Measurements from ENCODE around the gene SRMS. TPM values are rescaled to one million over a fixed set of nuclear protein-coding genes. Genes with fewer than 3 reads are reported as not detected.

SRMS gene
- total RNA-seq, 4 donors from 2014 or later, result not detected

DNA sequence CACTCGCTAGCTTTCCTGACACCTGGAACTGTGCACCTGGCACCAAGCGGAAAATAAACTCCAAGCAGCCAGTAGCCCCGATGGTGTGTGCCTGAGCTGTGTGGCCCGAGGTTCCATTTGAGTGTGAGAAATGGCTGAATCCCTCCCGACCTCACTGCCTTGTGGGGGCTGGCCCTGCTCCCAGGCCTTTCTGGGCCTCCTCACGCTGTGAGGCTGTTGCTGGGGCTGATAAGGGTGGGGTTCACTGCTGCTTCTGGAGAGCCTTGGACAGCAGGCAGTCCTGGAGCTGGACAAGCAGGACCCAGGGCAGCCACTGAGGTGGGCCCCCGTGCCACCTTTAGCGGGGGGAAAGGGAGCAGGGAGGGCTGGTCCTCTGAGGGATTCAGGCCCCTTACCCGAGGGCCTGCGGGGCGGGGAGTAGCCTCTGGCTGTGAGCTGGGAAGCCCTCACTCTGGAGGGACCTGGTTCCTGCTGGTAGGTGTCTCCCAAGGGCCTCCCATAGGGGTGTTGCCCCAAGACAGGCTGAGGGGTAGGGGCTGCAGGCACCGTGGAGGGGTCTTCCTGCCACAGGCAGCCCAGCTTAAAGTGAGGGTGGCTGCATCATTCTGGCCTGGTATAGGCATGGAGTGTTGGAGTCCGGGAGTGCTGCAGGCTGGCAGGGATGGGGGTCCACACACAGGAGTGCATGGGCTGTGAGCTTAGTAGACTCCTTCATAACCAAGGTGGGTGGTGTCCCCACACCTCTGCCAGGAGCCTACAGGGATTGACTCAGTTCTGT is 25.3 kb downstream of the SRMS start:
- H3K4me1 ChIP-seq, result peaks cover 0 to 41% (median 20%) of the 10 kb centered on the region in 3 donors
- no peaks in the 10 kb centered on the region for H3K27me3 ChIP-seq
- no peak for ATAC-seq
- peak overlapping the region in 2 of 4 donors; percentile 97 to 98 for H3K27ac ChIP-seq
- peaks cover 0 to 4% (median 0%) of the 10 kb centered on the region in 3 donors for H3K9me3 ChIP-seq
- no peak for TF ChIP-seq EP300 (IDR thresholded peaks at IDR 0.05)
- TF ChIP-seq, protein P1, sequence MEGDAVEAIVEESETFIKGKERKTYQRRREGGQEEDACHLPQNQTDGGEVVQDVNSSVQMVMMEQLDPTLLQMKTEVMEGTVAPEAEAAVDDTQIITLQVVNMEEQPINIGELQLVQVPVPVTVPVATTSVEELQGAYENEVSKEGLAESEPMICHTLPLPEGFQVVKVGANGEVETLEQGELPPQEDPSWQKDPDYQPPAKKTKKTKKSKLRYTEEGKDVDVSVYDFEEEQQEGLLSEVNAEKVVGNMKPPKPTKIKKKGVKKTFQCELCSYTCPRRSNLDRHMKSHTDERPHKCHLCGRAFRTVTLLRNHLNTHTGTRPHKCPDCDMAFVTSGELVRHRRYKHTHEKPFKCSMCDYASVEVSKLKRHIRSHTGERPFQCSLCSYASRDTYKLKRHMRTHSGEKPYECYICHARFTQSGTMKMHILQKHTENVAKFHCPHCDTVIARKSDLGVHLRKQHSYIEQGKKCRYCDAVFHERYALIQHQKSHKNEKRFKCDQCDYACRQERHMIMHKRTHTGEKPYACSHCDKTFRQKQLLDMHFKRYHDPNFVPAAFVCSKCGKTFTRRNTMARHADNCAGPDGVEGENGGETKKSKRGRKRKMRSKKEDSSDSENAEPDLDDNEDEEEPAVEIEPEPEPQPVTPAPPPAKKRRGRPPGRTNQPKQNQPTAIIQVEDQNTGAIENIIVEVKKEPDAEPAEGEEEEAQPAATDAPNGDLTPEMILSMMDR (IDR thresholded peaks at IDR 0.05), result no peak
- no peak for TF ChIP-seq POLR2A (IDR thresholded peaks at IDR 0.05)
- no peak for TF ChIP-seq POLR2AphosphoS5 (IDR thresholded peaks at IDR 0.05)
- H3K36me3 ChIP-seq, result peaks cover 0 to 23% of the 10 kb centered on the region in 2 donors
- 80 to 100% methylated on average over 1 of the region's 13 CpGs for WGBS, 2 donors (ENCODE audit: low coverage in 1 of 2)
- H3K4me3 ChIP-seq, result peak overlapping the region in 1 of 2 donors; percentile 99

DNA sequence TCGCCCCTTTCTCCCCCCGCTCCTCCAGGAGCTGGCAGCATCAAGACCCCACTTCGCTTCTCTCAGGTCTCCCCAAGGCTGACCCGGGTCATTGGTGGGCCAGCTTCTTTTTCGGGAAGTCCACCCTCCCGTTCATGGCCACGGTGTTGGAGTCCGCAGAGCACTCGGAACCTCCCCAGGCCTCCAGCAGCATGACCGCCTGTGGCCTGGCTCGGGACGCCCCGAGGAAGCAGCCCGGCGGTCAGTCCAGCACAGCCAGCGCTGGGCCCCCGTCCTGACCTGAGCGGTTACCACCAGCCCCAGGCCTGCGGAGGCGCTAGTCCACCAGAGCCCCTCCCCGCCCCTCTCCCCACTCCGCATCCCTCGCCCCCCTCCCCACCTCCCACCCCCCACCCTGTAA is 25.9 kb downstream of the SRMS start:
- peak overlapping the region; percentile 62 to 99 for H3K4me3 ChIP-seq
- peaks cover 0 to 4% (median 0%) of the 10 kb centered on the region in 3 donors for H3K9me3 ChIP-seq
- no CpG with 5 or more reads among the region's 23 CpGs for WGBS, 2 donors (ENCODE audit: low coverage in 1 of 2)
- H3K27ac ChIP-seq, result peak overlapping the region in 3 of 4 donors; percentile 87 to 98 (median 97)
- H3K4me1 ChIP-seq, result peaks cover 0 to 41% (median 20%) of the 10 kb centered on the region in 3 donors
- ATAC-seq, result no peak
- no peak for TF ChIP-seq EP300 (IDR thresholded peaks at IDR 0.05)
- TF ChIP-seq POLR2A (IDR thresholded peaks at IDR 0.05), result no peak
- TF ChIP-seq, protein P1 (IDR thresholded peaks at IDR 0.05), result no peak
- TF ChIP-seq POLR2AphosphoS5 (IDR thresholded peaks at IDR 0.05), result no peak
- H3K27me3 ChIP-seq, result no peaks in the 10 kb centered on the region
- peaks cover 0 to 23% of the 10 kb centered on the region in 2 donors for H3K36me3 ChIP-seq

DNA sequence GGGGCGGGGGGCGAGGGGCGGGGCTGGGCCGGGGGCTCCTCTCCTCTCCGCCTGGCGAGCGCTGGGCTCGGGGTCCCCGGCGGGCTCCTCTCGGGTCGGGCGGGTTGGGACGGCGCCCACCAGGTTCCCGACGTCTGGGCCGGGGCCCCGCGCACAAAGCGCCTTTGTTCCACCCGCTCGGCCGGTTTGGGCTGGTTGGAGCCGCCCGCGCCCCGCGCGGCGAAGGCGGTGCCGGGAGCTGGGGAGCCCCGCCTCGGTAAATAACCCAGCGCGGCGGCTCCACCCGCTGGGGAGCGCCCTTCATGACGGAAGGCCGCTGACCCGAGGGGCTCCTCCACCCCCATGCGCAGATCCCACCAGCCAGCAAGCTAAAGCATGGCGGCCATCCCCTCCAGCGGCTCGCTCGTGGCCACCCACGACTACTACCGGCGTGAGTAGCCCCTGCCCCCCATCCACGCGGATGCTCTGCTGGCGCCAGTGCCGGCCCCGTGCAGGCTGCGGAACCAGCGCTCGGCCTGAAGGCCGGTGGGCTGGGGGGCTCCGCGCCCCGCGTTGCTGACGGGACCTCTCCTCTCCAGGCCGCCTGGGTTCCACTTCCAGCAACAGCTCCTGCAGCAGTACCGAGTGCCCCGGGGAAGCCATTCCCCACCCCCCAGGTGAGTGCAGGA is 26.5 kb downstream of the SRMS start:
- Histone ChIP-seq H3K27ac (peak overlapping the region; percentile 72 to 98 (median 92)), H3K4me1 (peaks cover 0 to 41% (median 20%) of the 10 kb centered on the region in 3 donors), H3K27me3 (no peaks in the 10 kb centered on the region), H3K9me3 (peaks cover 0 to 4% (median 0%) of the 10 kb centered on the region in 3 donors), H3K4me3 (peak overlapping the region; percentile 62 to 99), H3K36me3 (peaks cover 0 to 23% of the 10 kb centered on the region in 2 donors)
- TF ChIP-seq POLR2A (IDR thresholded peaks at IDR 0.05) (no peak), EP300 (IDR thresholded peaks at IDR 0.05) (no peak)
- TF ChIP-seq, protein P1 (IDR thresholded peaks at IDR 0.05), result peak in 2 of 4 experiments; percentile 20 to 30
- WGBS, 2 donors (ENCODE audit: low coverage in 1 of 2), result no CpG with 5 or more reads among the region's 68 CpGs
- peak; percentile 65 for ATAC-seq

DNA sequence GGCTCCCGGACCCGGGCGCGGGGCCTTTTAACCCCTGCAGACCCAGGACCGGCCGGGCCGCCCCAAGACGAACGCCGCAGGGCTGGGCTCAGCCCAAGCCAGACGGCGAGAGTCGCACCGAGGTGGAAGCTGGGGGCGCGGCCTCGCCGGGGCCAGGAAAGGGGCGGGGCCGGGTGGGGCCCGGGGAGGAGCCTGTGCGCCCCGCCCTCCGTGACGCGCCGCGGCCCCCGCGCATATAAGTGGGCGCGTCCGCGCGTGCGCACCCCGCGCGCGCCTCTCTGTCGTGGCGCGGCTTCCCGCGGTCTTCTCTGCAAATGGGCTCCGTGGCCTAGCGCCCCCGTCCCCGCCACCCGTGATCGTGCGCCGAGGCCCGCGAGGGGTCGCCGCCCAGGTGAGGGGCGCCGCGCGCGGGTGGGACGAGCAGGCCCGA is 27.0 kb downstream of the SRMS start, which contains the start of gene PPDPF:
Gene PPDPF, plus strand, starts transcription at position 262 of the 430 bp plus-strand sequence. CDS start 544 bp downstream, outside the sequence.
- TF ChIP-seq, protein P1 (IDR thresholded peaks at IDR 0.05), result no peak
- peak; percentile 89 to 95 for TF ChIP-seq POLR2A (IDR thresholded peaks at IDR 0.05)
- TF ChIP-seq POLR2AphosphoS5 (IDR thresholded peaks at IDR 0.05), result peak; percentile 92
- TF ChIP-seq EP300 (IDR thresholded peaks at IDR 0.05), result no peak
- WGBS, 2 donors (ENCODE audit: low coverage in 1 of 2), result no CpG with 5 or more reads among the region's 64 CpGs
- peaks cover 0 to 41% (median 20%) of the 10 kb centered on the region in 3 donors for H3K4me1 ChIP-seq
- peak within 1 kb of the TSS; percentile 62 to 99 for H3K4me3 ChIP-seq
- no peaks in the 10 kb centered on the region for H3K27me3 ChIP-seq
- H3K36me3 ChIP-seq, result peaks cover 0 to 23% of the 10 kb centered on the region in 2 donors
- peaks cover 0 to 4% (median 0%) of the 10 kb centered on the region in 3 donors for H3K9me3 ChIP-seq
- ATAC-seq, result peak; percentile 93
- peak within 1 kb of the TSS; percentile 72 to 98 (median 92) for H3K27ac ChIP-seq

Measured in gastroesophageal sphincter (tissue), 4 donors.